HG03442 (cell line): ENCODE data around the gene CNOT1.
"Not testable (repeated sequence)": the region's sequence is repeated elsewhere in the genome, so short reads cannot be mapped to it uniquely, and the experiment has no call there.

ENCODE experiments used
- ATAC-seq: cut with Tn5 transposase; IDR thresholded peaks from one replicate; pipeline ENCODE4 v1.9.1; 2021; ENCODE audit warnings: mild to moderate bottlenecking, moderate library complexity; ENCODE audit not compliant: unreplicated experiment

The CNOT1 gene

DNA sequence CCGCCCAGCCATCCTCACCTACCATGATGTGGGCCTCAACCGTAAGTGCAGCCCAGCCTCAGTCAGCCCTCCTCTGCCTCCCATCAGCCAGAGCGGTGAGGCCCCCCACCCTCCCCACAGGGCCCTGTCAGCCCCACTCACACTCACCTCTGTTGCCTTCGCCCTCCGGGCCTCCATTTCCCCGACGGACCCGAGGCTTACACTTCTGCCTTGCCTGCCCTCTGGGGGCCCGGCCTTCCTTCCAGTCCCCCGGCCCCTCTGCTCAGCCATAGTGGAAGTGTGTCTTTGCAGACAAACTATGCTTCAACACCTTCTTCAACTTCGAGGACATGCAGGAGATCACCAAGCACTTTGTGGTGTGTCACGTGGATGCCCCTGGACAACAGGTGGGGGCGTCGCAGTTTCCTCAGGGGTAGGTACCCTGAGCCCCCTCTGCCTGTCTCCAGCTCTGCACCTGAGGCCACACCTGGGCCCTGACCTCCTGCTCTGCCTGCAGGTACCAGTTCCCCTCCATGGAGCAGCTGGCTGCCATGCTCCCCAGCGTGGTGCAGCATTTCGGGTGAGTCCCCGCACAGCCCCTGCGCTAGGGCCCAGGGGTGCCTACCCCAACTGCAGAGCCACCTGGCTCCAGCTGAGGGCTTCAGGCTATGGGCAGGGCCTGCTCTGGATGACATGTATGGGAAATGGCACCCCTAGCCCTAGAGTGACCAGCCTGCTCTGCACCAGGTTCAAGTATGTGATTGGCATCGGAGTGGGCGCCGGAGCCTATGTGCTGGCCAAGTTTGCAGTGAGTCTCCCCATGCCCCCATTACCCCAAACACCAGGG, 125.5 kb downstream of the CNOT1 start:
- ATAC-seq, result no peak

DNA sequence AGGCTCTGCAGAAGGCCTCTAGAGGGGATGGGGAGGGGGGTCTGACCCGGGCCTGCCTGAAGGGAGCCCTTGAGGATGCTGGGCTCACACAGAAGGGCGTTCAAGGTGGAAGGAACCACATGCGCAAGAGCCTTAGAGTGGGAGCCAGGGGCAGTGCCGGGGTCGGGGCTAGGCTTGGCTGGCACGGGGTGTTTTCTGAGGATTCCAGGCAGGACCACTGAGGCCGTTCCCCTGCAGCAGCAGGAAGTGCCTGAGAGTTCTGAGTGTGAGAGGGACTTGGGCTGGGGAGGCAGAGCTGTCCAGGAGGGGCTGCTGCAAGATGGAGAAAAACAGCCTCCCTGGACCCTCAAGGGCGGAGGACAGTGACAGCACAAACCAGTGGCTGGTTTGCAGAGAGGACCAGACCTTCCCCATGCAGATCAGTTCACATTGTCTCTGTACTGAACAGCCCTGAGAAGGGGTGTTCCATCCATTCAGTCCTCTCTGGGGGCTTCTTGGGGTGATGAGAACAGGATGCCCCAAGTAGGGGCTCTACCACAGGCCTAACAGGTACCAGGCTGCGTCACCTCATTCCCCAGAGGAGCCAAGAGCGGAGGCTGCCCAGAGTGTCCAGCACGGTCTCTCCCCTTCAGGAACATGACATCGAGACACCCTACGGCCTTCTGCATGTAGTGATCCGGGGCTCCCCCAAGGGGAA, 126.3 kb downstream of the CNOT1 start:
- no peak for ATAC-seq

DNA sequence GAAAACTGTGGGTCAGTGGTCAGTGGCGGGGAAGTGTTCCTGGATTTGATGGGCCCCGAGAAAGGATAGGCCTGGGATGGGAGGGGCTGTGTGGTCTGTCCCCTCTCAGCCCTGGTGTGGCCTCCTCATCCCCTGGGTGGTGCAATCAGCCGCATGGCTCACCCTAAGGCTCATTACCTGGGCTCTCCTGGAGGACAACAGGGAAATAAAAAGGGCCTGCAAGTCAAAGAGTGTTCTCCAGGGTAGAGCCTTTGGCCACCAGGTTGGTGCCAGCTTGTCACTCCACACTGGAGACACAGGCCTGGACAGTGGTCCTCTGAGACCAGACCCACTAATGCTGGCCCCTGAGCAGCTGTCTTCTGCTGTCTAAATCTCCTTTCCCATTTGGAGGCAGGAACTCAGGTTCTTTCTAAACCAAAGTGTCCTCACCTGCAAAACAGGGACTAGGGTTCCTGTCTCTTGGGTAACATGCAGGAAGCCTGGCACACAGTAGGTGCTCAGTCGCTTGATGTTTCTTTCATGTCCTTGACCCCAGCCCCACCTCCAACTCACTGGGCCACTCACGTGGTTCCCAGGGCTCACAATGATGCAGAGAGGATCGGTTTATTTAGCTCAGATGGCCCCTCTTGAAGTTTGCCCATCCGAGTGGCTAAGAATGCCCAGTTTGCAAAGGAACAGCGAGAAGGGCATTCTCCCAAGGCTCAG, 127.3 kb downstream of the CNOT1 start:
- no peak for ATAC-seq

DNA sequence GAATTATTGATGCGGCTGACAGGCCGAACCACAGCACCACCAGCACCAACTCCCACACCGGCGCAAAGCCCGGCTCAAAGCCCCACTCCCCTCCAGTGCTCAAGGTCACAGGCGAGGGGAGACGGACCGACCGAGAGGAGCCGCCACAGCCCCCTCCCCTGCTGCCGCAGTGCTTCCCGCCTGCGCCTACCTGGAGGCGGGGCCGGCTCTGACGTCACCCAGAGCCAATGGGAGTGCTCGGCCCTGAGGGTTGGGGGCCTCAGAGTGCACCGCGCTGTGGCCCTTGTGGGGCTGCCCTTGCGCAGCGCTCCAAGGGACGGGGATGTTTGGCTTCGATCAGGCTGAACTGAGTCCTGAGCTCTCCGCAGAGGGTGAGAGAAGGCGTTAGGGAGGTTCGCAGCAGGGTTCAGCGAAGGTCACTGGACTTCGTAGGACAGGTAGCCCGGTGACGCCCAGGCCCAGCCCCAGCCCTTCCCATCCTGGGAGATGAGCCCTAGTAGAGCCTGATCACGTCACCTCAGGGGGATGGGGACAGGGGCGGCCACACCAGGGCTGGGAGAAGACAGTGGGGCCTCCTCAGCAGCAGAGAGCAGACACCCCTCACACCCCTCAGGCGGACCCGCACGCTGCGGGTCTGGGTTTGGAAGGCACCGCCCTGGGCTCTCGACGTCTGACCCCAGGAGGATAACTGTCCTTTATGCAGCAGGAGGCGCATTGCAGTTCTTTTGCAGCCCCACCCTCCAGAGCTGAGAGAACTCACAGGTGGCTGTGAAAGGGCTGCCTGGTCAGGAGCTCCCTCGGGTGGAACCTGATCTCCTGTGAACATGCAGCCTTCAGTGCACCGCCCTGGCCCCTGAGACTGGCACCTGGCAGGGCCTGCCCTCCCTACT, 128.1 kb downstream of the CNOT1 start:
- no peak for ATAC-seq

DNA sequence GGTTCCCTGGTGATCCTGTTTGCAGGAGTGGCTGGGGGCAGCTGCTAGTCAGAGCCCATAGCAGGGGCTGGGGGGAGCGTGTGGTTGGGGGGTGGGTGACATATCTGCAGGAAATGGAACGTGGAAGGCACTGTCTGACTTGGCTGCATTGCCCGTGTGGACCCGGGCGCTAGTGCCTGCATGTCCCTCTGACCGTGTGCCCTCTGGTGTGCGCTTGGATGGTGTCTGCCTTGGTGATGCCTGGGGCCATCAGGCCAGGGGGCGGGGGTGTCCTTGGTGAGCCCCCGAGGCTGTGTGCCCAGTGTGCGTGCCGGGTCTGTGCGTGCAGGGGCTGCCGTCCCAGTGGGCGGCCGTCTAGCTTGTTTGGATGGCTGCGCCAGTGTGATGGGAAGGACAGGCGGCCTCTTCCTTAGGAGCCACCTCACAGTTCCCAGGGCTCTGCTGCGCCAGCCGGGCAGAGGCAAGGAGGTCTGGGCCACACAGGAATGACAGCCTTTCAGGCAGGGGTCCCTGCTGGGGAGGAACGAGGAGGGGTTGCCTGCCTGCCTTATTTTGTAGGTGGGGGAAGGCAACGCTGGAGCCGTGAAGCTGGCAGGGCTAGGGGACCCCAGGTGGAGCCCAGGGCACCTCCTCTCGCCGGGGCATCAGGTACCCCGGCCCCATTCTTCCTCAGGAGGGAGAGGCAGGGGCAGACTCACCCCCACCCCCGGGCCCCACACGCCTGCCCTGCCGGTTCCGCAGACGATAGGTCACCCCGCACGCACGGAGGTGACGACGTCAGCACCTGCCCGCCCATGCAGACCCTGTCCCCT, 129.0 kb downstream of the CNOT1 start:
- ATAC-seq, result no peak

DNA sequence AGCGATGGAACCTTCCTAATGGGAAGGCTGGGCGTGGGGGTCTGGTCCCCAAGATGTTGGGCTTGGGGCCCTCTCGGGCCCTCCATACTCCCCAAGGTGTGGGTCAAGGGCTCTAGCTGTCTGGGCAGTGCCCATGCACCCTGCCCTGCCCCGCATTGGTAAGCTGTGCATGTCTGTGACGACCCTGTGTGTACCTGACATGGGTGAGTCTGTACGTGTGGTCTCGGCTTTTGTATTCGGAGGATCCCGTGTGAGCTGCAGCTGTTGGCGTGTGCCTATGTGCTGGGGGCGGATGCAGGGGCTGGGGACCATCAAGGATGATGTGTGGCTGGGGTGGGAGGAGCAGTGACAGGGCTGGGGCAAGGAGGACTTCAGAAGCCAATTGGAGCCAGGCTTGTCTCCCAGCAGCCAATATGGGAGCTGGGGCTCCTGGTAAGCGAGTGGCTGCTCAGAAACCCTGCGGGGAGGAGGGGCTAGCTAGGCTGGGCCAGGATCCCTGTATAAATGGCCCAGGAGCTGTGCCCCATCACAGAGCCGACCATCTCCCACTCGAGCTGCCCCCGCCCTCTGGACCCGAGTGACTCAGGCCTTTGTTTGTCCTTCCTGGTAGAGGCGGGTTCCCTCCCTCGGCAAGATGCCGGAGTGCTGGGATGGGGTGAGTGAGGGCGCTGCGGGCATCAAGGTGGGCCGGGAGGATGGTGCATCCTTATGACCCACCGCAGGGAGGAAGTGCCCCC, 129.8 kb downstream of the CNOT1 start, which contains the start of gene NDRG4:
TSS of gene NDRG4 (plus strand) at position 529 of the 737 bp plus-strand sequence. CDS start at position 635, 106 bp downstream.
- ATAC-seq, result peak; percentile 63

DNA sequence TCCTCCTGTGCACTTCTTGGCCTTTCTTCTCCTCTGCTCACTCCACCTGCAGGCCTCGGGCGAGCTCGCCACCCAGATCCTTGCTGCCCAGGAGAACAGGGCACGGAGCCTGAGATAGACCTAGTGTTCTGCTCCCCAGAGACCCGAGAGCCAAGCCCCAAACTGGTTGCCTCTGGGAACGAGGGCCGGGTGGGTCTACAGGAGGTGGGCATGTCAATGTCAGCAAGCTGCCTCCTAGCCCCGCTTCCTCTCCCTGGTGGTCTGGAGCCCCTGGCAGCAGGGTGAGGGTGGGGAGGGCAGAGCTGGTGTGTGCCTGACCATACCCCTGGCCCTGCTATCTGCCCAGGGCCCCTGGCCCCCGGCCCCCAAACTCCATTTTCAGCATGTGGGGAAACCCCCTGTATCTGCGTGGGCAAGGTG, 130.5 kb downstream of the CNOT1 start:
- ATAC-seq, result no peak

DNA sequence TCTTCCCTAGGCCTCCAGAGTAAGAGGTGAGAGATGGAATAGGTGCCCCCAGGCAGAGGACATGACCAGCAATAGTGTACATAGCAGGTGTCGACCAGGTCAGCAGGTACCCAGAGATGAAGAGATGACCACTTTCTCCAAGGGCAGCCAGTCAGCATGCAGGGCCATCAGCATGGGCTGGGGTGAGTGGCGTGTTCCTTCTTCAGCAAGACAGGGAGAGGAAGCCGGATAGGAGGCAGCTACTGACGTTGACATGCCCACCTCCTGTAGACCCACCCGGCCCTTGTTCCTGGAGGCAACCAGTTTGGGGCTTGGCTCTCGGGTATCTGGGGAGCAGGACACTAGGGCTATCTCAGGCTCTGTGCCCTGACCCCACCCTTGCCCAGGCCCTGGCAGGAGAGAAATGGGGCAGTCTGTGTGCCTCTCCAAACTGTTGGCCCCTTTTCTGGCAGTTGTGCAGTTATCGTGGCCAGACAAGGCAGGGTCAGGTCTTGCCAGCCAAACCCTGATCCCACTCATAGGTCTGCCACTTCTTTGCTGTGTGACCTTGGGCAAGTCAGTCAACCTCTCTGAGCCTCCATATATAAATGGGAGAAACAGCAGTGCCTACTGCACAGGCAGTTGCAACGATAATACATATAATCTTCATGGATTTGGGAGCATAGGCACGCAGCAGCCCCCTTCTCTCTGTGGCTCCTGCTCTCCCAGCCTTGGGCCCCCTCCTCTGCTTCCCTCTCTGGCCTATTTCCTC, 131.1 kb downstream of the CNOT1 start:
- no peak for ATAC-seq

DNA sequence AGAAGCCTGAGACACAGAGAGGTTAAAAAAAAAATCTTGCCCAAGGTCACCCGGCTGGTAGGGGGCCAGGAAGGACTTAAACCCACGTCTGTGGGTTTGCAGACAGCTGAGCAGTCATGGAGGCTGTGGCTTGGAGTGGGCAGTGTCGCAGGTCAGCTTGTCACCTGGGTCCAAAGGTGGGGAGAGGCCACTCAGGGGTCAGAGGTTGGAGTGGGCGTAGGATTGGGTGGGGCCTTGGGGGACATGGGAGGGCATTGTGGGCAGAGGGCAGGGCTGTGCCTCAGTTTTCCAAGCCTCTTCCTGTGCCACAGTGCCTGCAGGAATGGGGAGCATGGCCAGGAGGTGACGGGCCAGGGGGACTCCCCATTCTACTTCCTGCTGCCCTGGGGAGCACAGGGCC, 131.7 kb downstream of the CNOT1 start:
- no peak for ATAC-seq

DNA sequence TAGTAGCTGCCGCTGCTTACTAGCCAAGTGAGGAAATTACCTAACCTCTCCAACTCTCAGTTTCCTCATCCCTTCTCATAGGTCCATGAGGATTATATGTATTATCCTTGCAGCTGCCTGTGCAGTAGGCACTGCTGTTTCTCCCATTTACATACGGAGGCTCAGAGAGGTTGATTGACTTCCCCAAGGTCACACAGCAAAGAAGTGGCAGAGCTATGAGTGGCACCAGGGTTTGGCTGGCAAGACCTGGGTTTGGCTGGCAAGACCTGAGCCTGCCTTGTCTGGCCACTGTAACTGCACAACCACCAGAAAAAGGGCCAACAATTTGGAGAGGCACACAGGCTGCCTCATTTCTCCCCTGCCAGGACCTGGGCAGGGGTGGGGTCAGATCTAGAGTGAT, 132.2 kb downstream of the CNOT1 start:
- no peak for ATAC-seq

DNA sequence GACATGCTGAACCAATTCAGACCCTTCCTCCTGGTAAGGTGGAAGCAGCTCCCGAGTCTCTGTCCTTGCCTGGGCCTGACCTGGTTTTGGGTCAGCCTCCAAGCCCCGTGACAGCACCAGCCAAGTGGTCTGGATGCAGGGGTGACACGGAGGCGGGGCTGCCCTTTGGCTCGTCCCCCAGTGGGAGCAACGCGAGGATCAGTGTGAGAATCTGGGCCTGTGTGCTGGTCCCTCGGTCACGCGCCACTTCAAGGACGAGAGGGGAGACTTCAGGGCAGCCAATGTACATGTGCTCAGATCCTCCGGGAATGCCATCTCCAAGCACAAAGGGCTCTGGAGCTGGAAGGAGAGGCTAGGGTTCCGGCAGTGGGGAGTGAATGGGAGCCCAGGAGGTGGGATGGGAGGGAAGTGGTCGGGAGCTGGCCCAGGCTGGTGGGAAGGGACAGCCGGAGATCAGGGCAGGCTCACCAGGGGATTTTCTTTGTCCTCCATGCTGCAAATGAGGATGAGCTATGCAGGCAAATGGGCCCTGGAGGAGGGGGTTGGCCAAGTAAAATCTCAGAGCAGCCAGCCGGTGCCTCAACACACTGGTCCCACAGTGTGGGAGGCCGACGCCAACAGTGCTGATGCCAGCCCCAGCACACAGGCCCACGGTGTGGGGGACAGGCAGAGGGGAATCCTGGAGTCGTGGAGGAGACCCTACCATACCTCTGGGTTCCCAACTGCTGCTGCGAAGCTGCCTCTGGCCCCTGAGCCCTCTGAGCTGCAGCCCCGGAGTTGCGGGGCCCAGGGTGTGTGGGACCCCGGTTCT, 133.9 kb downstream of the CNOT1 start:
- ATAC-seq, result no peak

DNA sequence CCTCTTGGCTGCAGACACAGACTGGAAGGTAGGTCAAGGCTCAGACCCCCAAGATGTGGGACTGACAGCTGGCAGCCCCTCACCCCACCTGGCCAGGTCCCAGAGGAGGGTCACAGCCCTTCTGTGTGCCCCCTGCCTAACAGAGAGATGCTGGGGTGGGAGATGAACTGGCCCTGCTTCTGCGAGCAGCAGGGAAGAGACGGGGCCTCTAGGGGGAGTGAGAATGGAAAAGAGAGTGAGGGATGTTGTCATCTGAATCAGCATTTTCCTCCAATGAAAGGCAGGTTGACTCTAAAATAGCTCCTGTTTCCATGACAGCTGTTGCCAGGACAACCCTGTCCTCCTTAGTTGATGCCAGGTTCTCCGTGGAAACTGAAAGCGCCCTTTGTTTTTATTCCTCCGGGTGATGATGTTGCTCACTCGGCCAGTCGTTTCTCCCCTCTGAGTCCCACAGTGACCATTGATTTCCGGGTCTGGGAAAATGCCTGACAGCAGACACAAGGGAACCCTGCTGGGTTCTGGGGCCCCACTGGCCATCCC, 134.6 kb downstream of the CNOT1 start:
- peak; percentile 70 for ATAC-seq

DNA sequence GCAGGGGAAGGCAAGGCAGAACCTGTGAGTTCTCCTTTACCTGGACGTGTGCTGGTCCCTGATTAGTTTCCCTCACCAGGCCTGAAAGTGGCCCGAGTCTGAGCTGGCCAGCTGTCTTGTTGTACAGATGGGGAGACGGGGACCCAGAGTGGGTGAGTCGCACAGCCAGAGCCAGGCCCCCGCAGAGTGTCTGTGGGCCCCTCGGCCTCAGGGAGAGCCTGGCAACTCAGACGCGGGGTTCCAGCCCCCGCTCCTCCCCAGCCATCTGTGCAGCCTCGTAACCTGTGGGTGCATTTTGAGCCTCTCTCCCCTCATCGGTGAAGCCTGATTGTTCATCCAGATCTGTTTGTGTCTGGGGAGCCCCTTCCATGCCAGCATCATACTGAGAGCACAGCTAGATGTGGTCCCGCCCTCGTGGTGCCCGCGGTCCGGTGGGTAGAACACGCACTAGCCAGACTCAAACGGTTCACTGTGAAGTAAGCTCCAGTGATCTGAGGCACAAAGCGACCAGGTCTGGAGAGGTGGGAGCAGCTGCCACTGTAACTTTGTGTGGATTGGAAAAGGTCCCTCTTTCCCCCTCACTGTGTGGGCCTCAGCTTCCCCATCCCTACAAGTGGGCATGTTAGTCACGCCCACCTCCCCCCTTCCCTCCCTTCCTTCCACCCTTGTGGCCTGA, 135.7 kb downstream of the CNOT1 start:
- no peak for ATAC-seq

DNA sequence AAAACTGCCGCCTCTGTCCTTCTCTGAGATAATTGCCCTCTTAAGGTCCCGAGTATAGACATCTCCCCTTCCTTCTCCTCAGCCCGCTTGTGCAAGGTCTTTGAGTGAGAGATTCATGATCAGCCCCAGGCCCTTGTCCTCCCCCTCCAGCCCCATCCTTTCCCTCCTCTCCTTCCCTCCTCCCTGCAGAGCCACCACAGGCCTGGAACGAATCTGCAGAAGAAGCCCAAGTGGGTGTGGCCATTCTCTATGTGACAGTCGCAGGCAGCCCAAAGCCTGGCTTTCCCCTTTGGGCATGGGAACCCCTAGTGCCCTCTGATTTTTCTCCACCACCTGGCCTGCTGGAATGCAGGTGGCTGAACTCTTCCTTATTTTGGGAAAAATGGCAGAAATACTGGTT, 136.9 kb downstream of the CNOT1 start:
- ATAC-seq, result no peak

DNA sequence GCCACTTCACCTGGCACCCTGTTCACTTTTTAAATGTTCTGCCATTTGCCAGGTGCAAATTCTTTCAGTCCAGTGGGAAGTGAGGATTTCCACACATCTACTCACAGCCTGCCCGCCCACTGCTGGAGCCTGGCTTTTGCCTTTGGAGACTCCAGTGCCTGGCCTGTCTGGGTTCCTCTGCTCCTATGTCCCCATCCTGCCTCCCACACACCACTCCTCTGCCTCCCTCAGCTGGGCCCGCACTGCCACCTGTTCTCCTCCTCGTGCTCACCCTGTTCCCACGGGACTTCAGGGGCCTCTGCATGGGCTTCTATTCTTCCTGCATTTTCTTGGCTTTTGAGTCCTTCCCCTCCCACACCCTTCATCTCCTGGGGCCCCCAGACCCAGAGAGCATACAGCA, 137.6 kb downstream of the CNOT1 start:
- no peak for ATAC-seq

DNA sequence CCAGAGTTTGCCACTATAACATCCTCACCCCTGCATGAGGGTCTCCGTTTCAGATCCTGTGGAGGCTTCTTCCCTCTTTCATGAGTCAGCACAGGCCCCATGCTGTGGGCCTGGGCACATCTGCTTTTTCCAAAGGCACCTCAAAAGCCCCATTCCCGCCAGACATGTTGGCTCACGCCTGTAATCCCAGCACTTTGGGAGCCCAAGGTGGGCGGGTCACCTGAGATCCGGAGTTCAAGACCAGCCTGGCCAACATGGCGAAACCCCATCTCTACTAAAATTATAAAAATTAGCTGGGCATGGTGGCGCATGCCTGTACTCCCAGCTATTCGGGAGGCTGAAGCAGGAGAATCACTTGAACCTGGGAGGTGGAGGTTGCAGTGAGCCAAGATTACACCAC, 139.1 kb downstream of the CNOT1 start:
- not testable (repeated sequence) for ATAC-seq

DNA sequence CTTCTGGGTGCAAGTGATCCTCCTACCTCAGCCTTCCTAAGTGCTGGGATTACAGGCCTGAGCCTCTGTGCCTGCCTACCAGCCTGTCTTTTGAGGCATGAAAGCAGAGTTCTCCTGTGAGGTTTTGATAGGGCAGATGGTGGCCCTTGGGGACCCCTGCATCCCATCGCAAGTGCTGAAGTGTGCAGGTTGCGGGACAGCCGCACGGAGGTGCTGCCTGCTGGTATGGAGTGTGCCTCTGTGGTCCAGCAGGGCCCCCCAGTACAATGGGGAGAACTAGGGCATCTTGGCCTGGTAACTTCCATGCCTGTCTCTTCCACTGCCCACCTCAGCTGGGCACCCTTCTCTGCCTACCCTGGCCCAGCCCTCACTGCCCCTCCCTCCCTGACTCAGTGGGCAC, 139.6 kb downstream of the CNOT1 start:
- ATAC-seq, result no peak
